Upper lobe of left lung (tissue), 4 donors: Measurements from ENCODE around the gene FBXO45.
A peak's percentile ranks its signal among the peaks of the same experiment; 100 is the strongest.

Experiments
- EP300 ChIP-seq, 4 donors: sonication (generic); formaldehyde crosslinking; IDR thresholded peaks; one replicate each; pipeline ENCODE4 v1.5.1; 2017; ENCODE audit warnings: antibody characterized with exemption in 4 of 4, control low read depth in 2 of 4
- POLR2A ChIP-seq, 4 donors: fragments of 450-650 bp; IDR thresholded peaks; one replicate each; pipeline ENCODE4 v1.5.1; 2016 to 2017; ENCODE audit warnings: antibody characterized with exemption in 4 of 4, mild to moderate bottlenecking in 2 of 4
- POLR2AphosphoS5 ChIP-seq, 2 donors: sonication (generic); formaldehyde crosslinking; IDR thresholded peaks; one replicate each; pipeline ENCODE4 v1.5.1; 2017; ENCODE audit warnings: antibody characterized with exemption in 2 of 2
- TF ChIP-seq, protein P1 (sequence below), 6 experiments: fragments of 450-650 bp in 4 of 6; fragments of 200-600 bp in 2 of 6; sonication (generic) in 2 of 6; IDR thresholded peaks; one replicate each; pipeline ENCODE4 v1.5.1; 2016 to 2019; ENCODE audit warnings: antibody characterized with exemption in 6 of 6

DNA sequence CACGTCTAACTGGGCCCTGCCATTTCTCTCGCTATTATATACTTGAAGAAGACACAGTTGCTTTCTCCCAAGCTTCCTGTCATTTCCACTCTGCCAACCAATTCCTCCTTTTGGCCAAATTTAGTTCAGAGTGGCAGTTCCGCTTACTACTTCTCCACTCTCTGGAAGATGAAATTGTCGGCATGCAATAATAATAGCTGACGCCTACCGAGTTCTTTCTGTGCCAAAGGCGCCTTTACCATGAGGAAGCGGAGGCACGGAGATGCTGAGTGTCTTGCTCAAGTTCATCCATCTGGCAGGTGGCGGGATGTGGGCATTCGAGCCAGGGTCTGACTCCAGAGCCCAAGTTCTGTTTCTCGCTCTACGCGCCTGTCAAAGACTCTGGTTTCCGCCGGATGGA lies 56.4 kb downstream of the FBXO45 start:
- TF ChIP-seq, protein P1, sequence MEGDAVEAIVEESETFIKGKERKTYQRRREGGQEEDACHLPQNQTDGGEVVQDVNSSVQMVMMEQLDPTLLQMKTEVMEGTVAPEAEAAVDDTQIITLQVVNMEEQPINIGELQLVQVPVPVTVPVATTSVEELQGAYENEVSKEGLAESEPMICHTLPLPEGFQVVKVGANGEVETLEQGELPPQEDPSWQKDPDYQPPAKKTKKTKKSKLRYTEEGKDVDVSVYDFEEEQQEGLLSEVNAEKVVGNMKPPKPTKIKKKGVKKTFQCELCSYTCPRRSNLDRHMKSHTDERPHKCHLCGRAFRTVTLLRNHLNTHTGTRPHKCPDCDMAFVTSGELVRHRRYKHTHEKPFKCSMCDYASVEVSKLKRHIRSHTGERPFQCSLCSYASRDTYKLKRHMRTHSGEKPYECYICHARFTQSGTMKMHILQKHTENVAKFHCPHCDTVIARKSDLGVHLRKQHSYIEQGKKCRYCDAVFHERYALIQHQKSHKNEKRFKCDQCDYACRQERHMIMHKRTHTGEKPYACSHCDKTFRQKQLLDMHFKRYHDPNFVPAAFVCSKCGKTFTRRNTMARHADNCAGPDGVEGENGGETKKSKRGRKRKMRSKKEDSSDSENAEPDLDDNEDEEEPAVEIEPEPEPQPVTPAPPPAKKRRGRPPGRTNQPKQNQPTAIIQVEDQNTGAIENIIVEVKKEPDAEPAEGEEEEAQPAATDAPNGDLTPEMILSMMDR (IDR thresholded peaks at IDR 0.05): no peak
- TF ChIP-seq POLR2AphosphoS5 (IDR thresholded peaks at IDR 0.05): peak; percentile 13 to 23
- TF ChIP-seq EP300 (IDR thresholded peaks at IDR 0.05): no peak
- no peak for TF ChIP-seq POLR2A (IDR thresholded peaks at IDR 0.05)
